Hair follicular keratinocyte (primary cell): ENCODE results near the gene PIGQ. TPM values are rescaled to one million over a fixed set of nuclear protein-coding genes. Genes with fewer than 3 reads are reported as not detected.

Source experiments
- total RNA-seq: library from RNA; depleted of rRNA; stranded (reverse); fragments of >200 nt; gene quantifications from 2 replicates; pipeline ENCODE4 v1.2.3, GENCODE V29; 2015

PIGQ gene
- total RNA-seq = 19.8 and 27.6 TPM in 2 replicates

GRCh38 chr16:569445-570254 is at the start of gene PIGQ:
Gene PIGQ (plus strand): TSS chr16:569968. CDS start chr16:574075, 4,107 bp downstream.

GRCh38 chr16:527015-527903 is 42.5 kb upstream of the PIGQ start, which contains the start of gene CAPN15:
Gene CAPN15 (plus strand): TSS chr16:527712. CDS start chr16:546839, 19,127 bp downstream.

DNA sequence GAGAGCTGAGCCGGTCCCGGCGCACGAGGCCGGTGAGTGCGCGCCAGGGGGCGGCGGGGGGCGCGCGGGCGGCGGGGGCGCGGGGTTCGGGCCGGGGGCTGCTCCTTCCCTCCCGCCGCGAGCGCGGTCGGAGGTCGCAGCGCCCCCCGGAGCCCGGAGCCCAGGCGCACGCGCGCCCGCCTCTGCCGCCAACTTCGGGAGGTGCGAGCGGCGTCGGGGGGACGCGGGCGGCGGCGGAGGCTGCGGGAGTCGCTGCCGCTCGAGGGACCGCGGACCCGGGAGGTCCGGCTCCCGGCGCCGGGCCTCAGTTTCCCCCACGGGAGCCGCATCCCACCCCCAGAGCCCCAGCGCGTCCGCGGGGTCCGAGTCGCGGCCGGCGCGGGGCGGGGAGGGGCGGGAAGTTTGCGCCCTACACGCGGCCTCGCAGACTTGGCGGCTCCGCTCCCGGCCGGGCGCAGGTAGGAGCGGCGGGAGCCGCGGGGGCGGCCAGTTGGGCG is 9.5 kb upstream of the PIGQ start, which contains the start of gene PRR35:
Gene PRR35, plus strand, starts transcription at position 191 of the 497 bp plus-strand sequence. CDS start 2,901 bp downstream, outside the sequence.

DNA sequence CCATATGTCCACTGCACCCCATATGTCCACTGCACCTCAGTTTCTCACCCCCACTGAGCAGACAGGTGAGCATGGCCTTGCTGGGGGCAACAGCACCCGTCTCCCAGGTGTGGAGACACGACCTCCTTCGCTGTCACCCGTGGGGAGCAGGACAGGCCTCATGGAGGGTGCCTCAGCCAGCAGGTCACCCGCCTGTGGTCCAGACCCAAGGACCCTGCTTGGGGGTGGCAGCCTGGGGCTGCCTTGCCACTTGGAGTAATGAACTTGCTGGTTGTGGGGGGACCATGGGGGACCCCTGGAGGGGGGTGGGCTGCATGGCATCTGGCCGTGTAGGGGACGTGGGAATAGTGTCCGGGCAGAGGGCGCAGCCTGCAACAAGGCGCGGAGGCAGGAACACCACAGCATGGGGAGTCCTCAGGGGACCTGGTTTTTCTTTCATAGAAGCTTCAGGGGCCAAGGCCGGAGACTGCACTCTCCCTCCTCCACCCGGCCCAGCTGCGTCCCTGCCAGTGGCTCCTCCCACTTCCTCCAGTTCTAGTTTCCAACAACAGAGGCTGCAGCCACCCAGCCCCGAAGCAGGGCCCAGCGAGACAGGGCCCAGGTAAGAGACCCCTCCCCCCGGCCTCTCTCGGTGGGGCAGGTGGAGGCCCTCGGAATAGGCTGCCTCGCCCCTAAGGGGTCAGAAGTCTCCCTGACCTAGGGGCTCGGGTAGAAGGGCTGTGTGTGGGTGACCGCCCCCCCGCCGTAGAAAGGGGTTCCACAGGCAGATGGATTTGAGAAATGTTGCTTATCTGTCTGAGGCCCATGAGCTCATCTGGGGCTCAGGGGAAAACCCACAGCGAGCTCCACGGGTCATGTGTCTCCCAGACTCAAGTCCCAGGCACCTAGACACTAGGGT is 3.0 kb upstream of the PIGQ start, which contains the start of gene NHLRC4:
Gene NHLRC4, plus strand, starts transcription at position 531 of the 898 bp plus-strand sequence. CDS start 1,043 bp downstream, outside the sequence.

GRCh38 chr16:589658-590187 is 20.0 kb downstream of the PIGQ start, which contains the start of gene RAB40C:
Gene RAB40C (plus strand): TSS chr16:590066. CDS start chr16:590292, 226 bp downstream.

GRCh38 chr16:630815-631405 is 61.1 kb downstream of the PIGQ start, which contains the start of gene WFIKKN1:
Gene WFIKKN1 (plus strand): TSS chr16:630985. CDS start chr16:631254, 269 bp downstream.

Other genes starting within 250 kb of the PIGQ start
- 36.9 and 39.0 TPM in 2 replicates for gene AXIN1, start 217.2 kb upstream of the PIGQ start, total RNA-seq
- 202 and 239 TPM in 2 replicates for gene MRPL28, start 199.4 kb upstream of the PIGQ start, total RNA-seq
- 25.7 and 51.8 TPM in 2 replicates for gene PGAP6, start 188.0 kb upstream of the PIGQ start, total RNA-seq
- 110 and 125 TPM in 2 replicates for gene NME4, start 172.8 kb upstream of the PIGQ start, total RNA-seq
- 17.3 and 17.9 TPM in 2 replicates for gene DECR2, start 168.1 kb upstream of the PIGQ start, total RNA-seq
- gene RAB11FIP3, start 144.3 kb upstream of the PIGQ start, total RNA-seq = 12.2 and 19.1 TPM in 2 replicates
- gene CAPN15, start 42.3 kb upstream of the PIGQ start, total RNA-seq = 39.7 and 43.8 TPM in 2 replicates
- not detected in 2 replicates for gene PRR35, start 9.6 kb upstream of the PIGQ start, total RNA-seq
- 0.11 and 0.16 TPM in 2 replicates for gene NHLRC4, start 3.0 kb upstream of the PIGQ start, total RNA-seq
- 18.1 and 19.2 TPM in 2 replicates for gene RAB40C, start 20.1 kb downstream of the PIGQ start, total RNA-seq
- gene WFIKKN1, start 61.0 kb downstream of the PIGQ start, total RNA-seq = 0.47 TPM in 1 of 2 replicates, not detected in the other
- gene METTL26, start 66.3 kb downstream of the PIGQ start, total RNA-seq = 161 and 174 TPM in 2 replicates
- 36.5 and 55.2 TPM in 2 replicates for gene MCRIP2, start 71.9 kb downstream of the PIGQ start, total RNA-seq
- gene WDR90, start 79.4 kb downstream of the PIGQ start, total RNA-seq = 8.5 and 9.8 TPM in 2 replicates
- 52.0 and 72.9 TPM in 2 replicates for gene RHOT2, start 98.2 kb downstream of the PIGQ start, total RNA-seq
- gene RHBDL1, start 105.7 kb downstream of the PIGQ start, total RNA-seq = 5.1 and 9.8 TPM in 2 replicates
- 216 and 264 TPM in 2 replicates for gene STUB1, start 110.4 kb downstream of the PIGQ start, total RNA-seq
- gene JMJD8, start 114.4 kb downstream of the PIGQ start, total RNA-seq = 35.5 and 58.9 TPM in 2 replicates
- 9.1 and 9.4 TPM in 2 replicates for gene WDR24, start 120.4 kb downstream of the PIGQ start, total RNA-seq
- gene FBXL16, start 135.8 kb downstream of the PIGQ start, total RNA-seq = 0.19 and 2.0 TPM in 2 replicates
- gene METRN, start 145.2 kb downstream of the PIGQ start, total RNA-seq = 119 and 198 TPM in 2 replicates
- 61.5 and 70.2 TPM in 2 replicates for gene ANTKMT, start 151.2 kb downstream of the PIGQ start, total RNA-seq
- 3.6 and 3.8 TPM in 2 replicates for gene CCDC78, start 156.5 kb downstream of the PIGQ start, total RNA-seq
- 18.9 and 26.2 TPM in 2 replicates for gene HAGHL, start 157.1 kb downstream of the PIGQ start, total RNA-seq
- gene CIAO3, start 171.0 kb downstream of the PIGQ start, total RNA-seq = 19.4 and 30.0 TPM in 2 replicates
- 0.78 and 3.8 TPM in 2 replicates for gene MSLN, start 190.8 kb downstream of the PIGQ start, total RNA-seq
- 29.0 and 43.2 TPM in 2 replicates for gene RPUSD1, start 218.4 kb downstream of the PIGQ start, total RNA-seq
- 23.5 and 26.5 TPM in 2 replicates for gene CHTF18, start 218.7 kb downstream of the PIGQ start, total RNA-seq
- gene GNG13, start 230.8 kb downstream of the PIGQ start, total RNA-seq = not detected in 2 replicates